GM18505 (cell line): ENCODE measurements around the gene GCLM.
"Not testable (repeated sequence)": the region's sequence is repeated elsewhere in the genome, so short reads cannot be mapped to it uniquely, and the experiment has no call there.

Experiments used
- ATAC-seq: cut with Tn5 transposase; IDR thresholded peaks from one replicate; pipeline ENCODE4 v1.9.1; 2021; ENCODE audit not compliant: unreplicated experiment
- POLR2A ChIP-seq: IDR thresholded peaks from 4 replicates; pipeline ENCODE4 v1.6.1; 2011; ENCODE audit warnings: borderline replicate concordance; ENCODE audit not compliant: insufficient read depth, insufficient read length; ENCODE audit errors: extremely low read depth

The GCLM gene

GRCh38 chr1:93909146-93910050, at the start of gene GCLM:
TSS of gene GCLM (minus strand) at chr1:93909430. CDS start at chr1:93909163, 267 bp downstream.
- peak; percentile 56 for TF ChIP-seq POLR2A
- ATAC-seq: peak; percentile 92

GRCh38 chr1:93958726-93959100, 49.5 kb upstream of the GCLM start:
- TF ChIP-seq POLR2A: no peak
- ATAC-seq: no peak

- ATAC-seq: no peak
- no peak for TF ChIP-seq POLR2A
These were observed 48.9 kb upstream of the GCLM start for GRCh38 chr1:93958032-93958725.

GRCh38 chr1:93955765-93956164, 46.5 kb upstream of the GCLM start:
- no peak for ATAC-seq
- TF ChIP-seq POLR2A: no peak

- ATAC-seq: not testable (repeated sequence)
These were observed 37.9 kb upstream of the GCLM start for GRCh38 chr1:93947002-93947686.

- no peak for ATAC-seq
- no peak for TF ChIP-seq POLR2A
These were observed 29.4 kb upstream of the GCLM start for GRCh38 chr1:93938461-93939145.

GRCh38 chr1:93937997-93938396, 28.8 kb upstream of the GCLM start:
- TF ChIP-seq POLR2A: no peak
- ATAC-seq: no peak

GRCh38 chr1:93925206-93925605, 16.0 kb upstream of the GCLM start:
- ATAC-seq: no peak
- no peak for TF ChIP-seq POLR2A

GRCh38 chr1:93919780-93920179, 10.6 kb upstream of the GCLM start:
- no peak for ATAC-seq
- TF ChIP-seq POLR2A: no peak

GRCh38 chr1:93917302-93917701, 8.1 kb upstream of the GCLM start:
- no peak for ATAC-seq
- no peak for TF ChIP-seq POLR2A

- ATAC-seq: not testable (repeated sequence)
These were observed 1.6 kb upstream of the GCLM start for GRCh38 chr1:93910880-93911279.

- TF ChIP-seq POLR2A: no peak
- ATAC-seq: no peak
These were observed 1.1 kb upstream of the GCLM start for GRCh38 chr1:93910305-93910704.
